ENCODE results near the gene COL23A1. TPM values are rescaled to one million over a fixed set of nuclear protein-coding genes. Genes with fewer than 3 reads are reported as not detected.

The COL23A1 gene
- polyA plus RNA-seq, 3 donors, result 0.11 to 0.21 TPM; not detected in 1

DNA sequence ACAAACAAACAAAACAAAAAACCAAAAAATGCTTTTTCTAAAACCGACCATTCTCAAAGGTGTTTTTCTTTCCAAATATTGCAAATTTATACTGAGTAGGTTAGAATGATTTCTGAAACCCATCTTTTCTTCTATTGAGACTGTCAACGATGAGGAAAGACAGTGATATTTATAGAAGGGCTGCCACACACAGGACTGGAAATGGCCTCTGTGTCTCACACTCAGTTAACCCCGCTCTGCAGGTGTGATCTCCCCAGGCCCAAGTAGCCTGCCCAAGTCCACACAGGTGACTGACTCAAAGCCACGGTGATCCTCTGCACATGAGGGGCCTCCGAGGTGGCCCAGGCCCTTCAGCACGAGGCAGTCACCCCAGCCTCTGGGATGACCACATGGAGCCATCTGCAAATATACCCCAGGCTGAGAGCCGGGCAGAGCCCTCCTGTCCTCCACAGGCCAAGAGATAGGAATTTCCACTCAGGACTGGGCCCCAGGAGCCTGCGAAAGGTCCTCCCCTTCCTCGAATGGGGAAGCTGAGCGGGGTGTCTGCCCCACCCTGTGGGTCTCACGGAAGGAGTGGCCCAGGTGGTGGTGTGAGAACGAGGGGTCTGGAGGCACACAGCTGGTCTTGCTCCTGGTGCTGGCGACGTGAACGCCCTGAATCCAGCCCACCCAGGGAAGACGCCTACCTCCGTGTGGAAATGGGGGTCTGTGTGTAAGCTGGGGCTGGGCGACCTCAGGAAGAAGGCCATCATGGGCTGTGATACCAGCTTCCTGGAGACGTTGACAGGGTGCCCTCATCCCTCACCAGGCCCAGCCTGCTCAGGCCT is 304.6 kb downstream of the COL23A1 start:
- H3K36me3 ChIP-seq (replicated peaks in 1 of 2; ENCODE audit: control insufficient read depth in 1 of 2, insufficient read depth in 2 of 2, low read length in 2 of 2), result no peaks in the 10 kb centered on the region
- Mint-ChIP-seq H3K27me3 (ENCODE audit: low read depth in 3 of 3) (peaks cover 0 to 3% (median 0%) of the 10 kb centered on the region in 3 donors), H3K4me3 (no peak overlapping the region), H3K27ac (peak overlapping the region in 1 of 7 donors; percentile 36), H3K36me3 (no peaks in the 10 kb centered on the region), H3K4me1 (peaks cover 13% of the 10 kb centered on the region), H3K9me3 (peaks cover 4 to 9% (median 6%) of the 10 kb centered on the region in 7 donors)
- peaks cover 4 to 6% of the 10 kb centered on the region in 2 donors for H3K9me3 ChIP-seq (replicated peaks in 1 of 2; ENCODE audit: control insufficient read depth in 1 of 2, insufficient read depth in 1 of 2, low read length in 2 of 2)
- H4K20me1 ChIP-seq (ENCODE audit: insufficient read depth, low read length), result no peaks in the 10 kb centered on the region
- H3K9ac ChIP-seq (ENCODE audit: insufficient read depth, low read length, poor library complexity, severe bottlenecking), result no peak overlapping the region
- H3K4me1 ChIP-seq (ENCODE audit: control insufficient read depth in 1 of 2, insufficient read depth in 2 of 2, low read length in 2 of 2), result peaks cover 5 to 6% of the 10 kb centered on the region in 2 donors
- H3K27ac ChIP-seq (ENCODE audit: low read depth in 1 of 2, low read length in 2 of 2), result no peak overlapping the region
- no peaks in the 10 kb centered on the region for H3K79me2 ChIP-seq (ENCODE audit: insufficient read depth, low read length)
- WGBS (ENCODE audit: insufficient coverage), result 79% methylated on average over 11 of the region's 19 CpGs
- intact Hi-C loops (cut with micrococcal nuclease), result loop anchor here in 1 of 2 donors (2.0 kb wide), 1 partner anchor 265 kb away; no protein-coding TSS in a partner anchor
- TF ChIP-seq, protein P1, sequence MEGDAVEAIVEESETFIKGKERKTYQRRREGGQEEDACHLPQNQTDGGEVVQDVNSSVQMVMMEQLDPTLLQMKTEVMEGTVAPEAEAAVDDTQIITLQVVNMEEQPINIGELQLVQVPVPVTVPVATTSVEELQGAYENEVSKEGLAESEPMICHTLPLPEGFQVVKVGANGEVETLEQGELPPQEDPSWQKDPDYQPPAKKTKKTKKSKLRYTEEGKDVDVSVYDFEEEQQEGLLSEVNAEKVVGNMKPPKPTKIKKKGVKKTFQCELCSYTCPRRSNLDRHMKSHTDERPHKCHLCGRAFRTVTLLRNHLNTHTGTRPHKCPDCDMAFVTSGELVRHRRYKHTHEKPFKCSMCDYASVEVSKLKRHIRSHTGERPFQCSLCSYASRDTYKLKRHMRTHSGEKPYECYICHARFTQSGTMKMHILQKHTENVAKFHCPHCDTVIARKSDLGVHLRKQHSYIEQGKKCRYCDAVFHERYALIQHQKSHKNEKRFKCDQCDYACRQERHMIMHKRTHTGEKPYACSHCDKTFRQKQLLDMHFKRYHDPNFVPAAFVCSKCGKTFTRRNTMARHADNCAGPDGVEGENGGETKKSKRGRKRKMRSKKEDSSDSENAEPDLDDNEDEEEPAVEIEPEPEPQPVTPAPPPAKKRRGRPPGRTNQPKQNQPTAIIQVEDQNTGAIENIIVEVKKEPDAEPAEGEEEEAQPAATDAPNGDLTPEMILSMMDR (IDR thresholded peaks at IDR 0.05), result no peak
- DNase-seq, result no peak
- no peak overlapping the region for H2AFZ ChIP-seq (ENCODE audit: insufficient read depth, low read depth, low read length, poor library complexity, severe bottlenecking)
- no peak overlapping the region for H3K4me2 ChIP-seq (replicated peaks; ENCODE audit: extremely low read depth, low read length, poor library complexity, severe bottlenecking)
- no peaks in the 10 kb centered on the region for H3K27me3 ChIP-seq (ENCODE audit: control insufficient read depth in 2 of 2, insufficient read depth in 2 of 2, low read length in 2 of 2)
- no peak overlapping the region for H3K4me3 ChIP-seq (replicated peaks in 1 of 3; ENCODE audit: low read depth in 2 of 3, low read length in 3 of 3)

DNA sequence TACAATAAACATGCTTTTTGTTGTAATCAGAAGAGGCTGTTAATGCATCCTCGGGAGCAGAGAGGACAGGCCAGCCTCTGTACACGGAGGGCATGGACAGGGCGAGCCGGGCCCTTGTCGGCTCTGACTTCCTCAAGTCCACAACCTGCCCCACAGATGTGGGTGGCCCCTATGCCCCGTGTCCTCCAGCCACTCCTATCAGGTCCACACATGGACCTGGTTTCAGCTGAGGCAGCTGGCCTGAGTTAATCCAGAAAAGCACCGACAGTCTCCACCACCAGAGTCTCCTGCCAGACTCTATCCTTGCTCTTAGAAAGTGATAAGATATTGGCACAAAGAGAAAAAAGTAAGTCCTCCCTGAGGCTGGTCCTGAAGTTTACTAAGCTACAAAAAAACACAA is 305.2 kb downstream of the COL23A1 start:
- DNase-seq, result no peak
- H3K4me2 ChIP-seq (replicated peaks; ENCODE audit: extremely low read depth, low read length, poor library complexity, severe bottlenecking), result no peak overlapping the region
- intact Hi-C loops (cut with micrococcal nuclease), result loop anchor here in 1 of 2 donors (2.0 to 5.0 kb wide), 2 partner anchors 266 to 557 kb away; no protein-coding TSS in a partner anchor
- TF ChIP-seq, protein P1 (IDR thresholded peaks at IDR 0.05), result no peak
- H3K4me3 Mint-ChIP-seq, result no peak overlapping the region
- no peak overlapping the region for H3K27ac Mint-ChIP-seq
- H3K36me3 Mint-ChIP-seq, result no peaks in the 10 kb centered on the region
- 97% methylated on average over 6 of the region's 7 CpGs for WGBS (ENCODE audit: insufficient coverage)
- H3K27me3 ChIP-seq (ENCODE audit: control insufficient read depth in 2 of 2, insufficient read depth in 2 of 2, low read length in 2 of 2), result no peaks in the 10 kb centered on the region
- H3K9me3 Mint-ChIP-seq, result peaks cover 4 to 9% (median 6%) of the 10 kb centered on the region in 7 donors
- H3K9ac ChIP-seq (ENCODE audit: insufficient read depth, low read length, poor library complexity, severe bottlenecking), result no peak overlapping the region
- no peak overlapping the region for H3K27ac ChIP-seq (ENCODE audit: low read depth in 1 of 2, low read length in 2 of 2)
- no peaks in the 10 kb centered on the region for H3K79me2 ChIP-seq (ENCODE audit: insufficient read depth, low read length)
- H3K36me3 ChIP-seq (replicated peaks in 1 of 2; ENCODE audit: control insufficient read depth in 1 of 2, insufficient read depth in 2 of 2, low read length in 2 of 2), result no peaks in the 10 kb centered on the region
- H2AFZ ChIP-seq (ENCODE audit: insufficient read depth, low read depth, low read length, poor library complexity, severe bottlenecking), result no peak overlapping the region
- peaks cover 0 to 2% (median 0%) of the 10 kb centered on the region in 3 donors for H3K27me3 Mint-ChIP-seq (ENCODE audit: low read depth in 3 of 3)
- no peaks in the 10 kb centered on the region for H4K20me1 ChIP-seq (ENCODE audit: insufficient read depth, low read length)
- H3K4me1 Mint-ChIP-seq, result peaks cover 16% of the 10 kb centered on the region
- no peak overlapping the region for H3K4me3 ChIP-seq (replicated peaks in 1 of 3; ENCODE audit: low read depth in 2 of 3, low read length in 3 of 3)
- peaks cover 4 to 6% of the 10 kb centered on the region in 2 donors for H3K9me3 ChIP-seq (replicated peaks in 1 of 2; ENCODE audit: control insufficient read depth in 1 of 2, insufficient read depth in 1 of 2, low read length in 2 of 2)
- peaks cover 8 to 9% of the 10 kb centered on the region in 2 donors for H3K4me1 ChIP-seq (ENCODE audit: control insufficient read depth in 1 of 2, insufficient read depth in 2 of 2, low read length in 2 of 2)
